Activated T-cell treated with anti-CD3 and anti-CD28 coated beads for 24 hours (primary cell): Measurements from ENCODE around the gene DSCAML1.
A peak's percentile ranks its signal among the peaks of the same experiment; 100 is the strongest.

ENCODE experiments used
- DNase-seq: peaks from one replicate; pipeline ENCODE4 v3.0.0-alpha.2; 2020; ENCODE audit warnings: low read depth

Gene DSCAML1

DNA sequence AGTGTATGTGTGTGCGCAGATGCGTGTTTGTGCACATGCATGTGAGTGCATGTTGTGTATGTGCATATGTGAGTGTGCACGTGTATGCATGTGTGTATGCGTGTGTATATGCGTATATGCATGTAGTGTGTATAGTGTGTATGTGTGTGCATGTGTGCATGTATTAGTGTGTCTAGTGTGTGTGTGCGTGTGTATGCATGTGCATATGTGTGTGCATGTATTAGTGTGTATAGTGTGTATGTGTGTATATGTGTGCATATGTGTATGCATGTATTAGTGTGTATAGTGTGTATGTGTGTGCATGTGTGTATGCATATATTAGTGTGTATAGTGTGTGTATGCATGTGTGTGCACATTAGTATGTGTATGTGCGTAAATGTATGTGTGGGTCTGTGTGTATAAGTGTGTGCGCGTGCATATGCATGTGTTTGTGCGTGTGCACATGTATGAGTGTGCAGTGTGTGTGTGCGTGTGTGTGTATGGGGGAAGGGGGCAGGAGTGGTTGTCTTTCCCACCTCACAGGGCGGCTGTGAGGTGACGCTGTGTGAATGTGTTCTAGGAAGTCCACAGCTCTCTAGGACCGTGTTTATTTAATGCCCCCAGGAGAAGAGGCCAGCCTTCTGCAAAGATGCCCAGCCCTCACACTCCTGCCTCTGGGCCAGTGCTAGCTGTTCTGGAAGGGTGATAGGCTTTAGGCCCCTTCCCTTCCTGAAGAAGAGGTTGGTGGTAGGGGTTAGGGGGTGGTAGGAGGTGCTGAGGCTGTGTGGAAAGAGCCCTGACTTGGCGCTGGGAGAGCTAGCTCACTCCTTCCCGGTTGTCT, 354.8 kb downstream of the DSCAML1 start:
- DNase-seq = no peak

DNA sequence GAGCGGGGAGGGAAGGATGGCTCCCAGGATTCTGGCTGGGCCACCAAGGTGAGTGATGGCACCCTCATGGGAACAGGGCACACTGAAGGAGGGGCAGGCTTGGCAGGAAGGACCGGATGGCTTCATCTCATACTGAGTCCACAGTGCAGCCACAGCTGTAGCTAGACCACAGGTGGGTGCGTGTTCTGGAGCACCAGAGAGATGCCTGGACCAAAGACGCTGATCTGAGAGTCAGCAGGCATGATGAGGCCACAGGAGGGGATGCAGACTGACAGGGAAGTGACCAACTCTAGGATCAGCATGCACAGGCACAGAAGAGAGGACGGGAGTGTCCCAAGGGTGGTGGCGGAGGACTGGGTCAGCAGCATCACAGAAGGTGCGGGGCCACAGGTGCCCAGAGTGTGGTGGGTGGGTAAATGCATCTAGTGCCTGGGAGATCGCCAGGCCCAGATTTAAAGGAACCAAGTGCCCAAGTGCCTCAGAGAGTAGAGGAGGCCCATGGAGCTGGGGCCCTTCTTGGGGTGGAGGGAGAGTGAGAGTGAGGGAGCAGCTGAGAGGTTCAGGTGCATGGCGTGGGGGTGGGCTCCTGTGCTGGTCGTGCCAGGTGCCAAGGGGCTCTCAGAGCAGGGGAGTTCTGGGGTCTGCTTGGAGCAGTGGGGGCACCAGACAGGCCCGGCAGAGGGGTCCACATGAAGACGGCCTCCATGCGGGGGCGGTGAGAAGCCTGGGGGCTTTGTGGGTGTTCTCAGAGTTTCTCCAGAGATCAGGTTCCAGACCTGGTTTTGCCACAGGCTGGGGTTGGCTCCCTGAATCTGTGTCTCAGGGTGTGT, 355.7 kb downstream of the DSCAML1 start:
- no peak for DNase-seq

DNA sequence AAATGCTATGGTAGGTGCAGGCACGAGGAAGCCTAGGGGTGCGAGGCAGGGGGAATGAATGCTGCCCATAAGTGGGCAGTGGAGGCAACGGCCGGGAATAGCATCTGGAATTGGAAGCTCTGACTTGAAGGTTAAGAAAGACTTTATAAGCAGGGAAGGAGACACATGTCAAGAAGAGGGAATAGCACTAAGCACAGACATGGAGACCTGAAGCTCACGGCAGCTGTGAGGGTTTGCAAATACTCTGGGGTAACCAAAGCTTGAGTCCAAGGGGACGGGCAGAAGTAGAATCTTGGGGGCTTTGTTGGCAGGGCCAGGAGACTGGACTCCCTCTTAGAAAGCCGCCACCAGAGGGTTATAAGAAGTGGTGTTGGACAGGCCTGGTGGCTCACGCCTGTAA, 356.8 kb downstream of the DSCAML1 start:
- no peak for DNase-seq

DNA sequence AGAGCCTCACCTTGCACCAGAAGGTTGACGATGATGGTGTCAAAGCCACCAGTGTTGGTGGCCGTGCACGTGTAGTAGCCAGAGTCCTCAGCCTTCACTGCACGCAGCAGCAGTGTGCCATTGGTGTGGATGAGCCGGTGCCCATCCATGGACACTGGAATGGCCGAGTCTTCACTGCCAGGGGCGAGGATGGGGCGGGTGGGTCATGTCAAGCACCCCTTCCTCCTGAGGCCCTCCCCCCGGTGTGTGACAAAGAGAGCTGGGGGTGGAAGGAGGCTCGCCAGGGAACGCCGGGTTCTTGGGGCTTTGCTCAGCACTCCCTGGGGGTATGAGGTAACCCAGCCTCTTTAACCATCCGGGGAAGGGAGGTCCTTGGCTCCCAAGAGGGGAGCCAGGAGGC, 357.8 kb downstream of the DSCAML1 start:
- DNase-seq = no peak

DNA sequence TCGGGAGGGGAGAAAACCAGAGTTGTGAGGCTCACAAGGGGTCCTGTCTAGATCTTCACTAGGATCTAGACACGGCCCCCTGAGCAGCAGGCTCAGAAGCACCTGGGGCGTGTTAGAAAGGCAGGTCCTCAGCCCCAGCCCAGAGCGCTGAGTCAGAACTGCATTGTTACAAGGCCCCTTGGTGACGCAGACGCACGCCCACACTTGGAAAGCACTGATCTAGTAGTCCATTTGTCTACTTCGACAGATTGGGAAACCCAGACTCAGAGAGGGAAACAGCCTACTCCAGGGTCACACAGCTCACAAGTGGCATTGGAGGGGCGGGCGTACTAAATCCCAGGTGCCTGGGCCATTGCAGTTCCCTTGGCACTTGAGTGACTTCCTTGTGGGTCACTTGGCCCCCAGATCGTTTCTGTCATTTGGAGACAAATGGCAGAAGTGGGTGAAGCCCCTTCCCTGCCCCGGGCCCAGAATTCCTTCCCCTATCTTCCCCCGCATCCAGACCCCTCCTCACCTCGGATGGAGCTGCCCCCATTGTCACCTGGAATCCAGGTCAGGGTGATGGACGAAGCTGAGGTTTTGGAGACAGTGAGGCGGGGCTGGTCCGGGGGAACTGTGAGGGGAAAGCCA, 358.5 kb downstream of the DSCAML1 start:
- DNase-seq = no peak

DNA sequence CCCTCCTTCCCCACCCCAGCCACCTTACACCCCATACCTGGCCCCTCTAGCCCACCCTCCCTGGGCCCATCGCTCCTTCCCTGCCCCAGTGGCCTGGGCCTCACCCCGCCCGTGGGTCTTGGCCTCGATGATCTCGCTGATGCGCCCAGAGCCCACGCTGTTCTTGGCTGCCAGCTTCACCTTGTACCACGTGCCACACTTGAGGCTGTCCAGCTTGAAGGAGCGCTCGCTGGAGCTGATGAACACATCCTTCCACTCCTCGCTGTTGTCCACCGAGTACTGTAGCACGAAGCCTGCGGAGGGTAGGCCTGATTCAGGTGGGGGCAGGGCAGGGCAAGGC, 359.3 kb downstream of the DSCAML1 start:
- DNase-seq = no peak

DNA sequence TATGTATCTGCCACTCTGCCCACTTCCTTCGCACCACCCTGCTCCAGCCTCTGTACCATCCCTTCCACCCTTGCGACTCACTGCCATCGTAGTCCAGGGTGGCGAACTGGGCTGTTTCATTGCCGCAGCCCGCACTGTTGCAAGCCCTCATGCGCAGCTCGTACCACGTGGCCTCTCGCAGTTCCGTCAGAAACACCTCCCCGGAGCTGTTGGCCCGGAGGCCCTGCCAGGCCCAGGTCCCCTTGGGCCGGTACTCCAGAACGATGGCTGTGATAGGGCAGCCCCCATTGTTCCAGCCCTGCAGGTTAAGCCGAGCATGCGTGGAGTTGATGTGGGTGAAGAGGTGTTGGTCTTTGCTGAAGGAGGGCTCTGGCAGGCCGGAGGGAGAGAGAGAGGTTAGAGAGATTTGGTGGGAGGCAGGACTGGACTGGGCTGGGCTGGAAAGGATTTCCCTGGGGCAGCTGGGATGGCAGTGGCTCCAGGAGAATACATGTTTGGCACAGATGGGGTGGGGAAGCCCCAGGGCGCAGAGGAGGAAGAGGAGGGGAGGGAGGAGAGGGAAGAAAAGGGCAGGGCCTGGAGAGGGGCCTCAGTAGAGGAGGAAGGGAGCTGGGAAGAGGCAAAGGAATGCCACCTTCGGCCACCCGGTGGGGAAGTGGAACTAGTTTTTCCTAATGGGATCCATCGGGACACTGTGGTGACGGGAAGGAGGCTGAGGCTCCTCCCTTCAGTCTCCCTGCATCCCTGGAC, 359.8 kb downstream of the DSCAML1 start:
- no peak for DNase-seq

DNA sequence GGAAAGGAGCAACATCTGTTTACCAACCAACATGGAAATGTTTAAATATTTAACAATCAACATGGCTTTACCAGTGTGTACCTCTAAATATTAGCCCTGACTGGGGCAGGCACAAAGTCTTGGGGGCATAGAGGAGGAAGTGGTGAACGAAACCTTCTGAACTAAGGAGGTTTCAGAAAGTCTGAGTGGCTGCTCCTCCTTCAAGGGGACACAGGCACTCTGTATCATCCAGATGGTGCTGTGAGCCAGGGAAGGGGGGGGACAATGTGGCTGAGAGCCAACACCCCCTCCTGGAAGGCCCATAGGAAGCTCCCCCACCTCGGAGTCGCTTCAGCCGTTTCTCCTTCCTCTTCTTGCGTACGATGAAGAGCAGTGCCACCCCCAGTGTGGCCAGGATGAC, 361.7 kb downstream of the DSCAML1 start:
- no peak for DNase-seq

DNA sequence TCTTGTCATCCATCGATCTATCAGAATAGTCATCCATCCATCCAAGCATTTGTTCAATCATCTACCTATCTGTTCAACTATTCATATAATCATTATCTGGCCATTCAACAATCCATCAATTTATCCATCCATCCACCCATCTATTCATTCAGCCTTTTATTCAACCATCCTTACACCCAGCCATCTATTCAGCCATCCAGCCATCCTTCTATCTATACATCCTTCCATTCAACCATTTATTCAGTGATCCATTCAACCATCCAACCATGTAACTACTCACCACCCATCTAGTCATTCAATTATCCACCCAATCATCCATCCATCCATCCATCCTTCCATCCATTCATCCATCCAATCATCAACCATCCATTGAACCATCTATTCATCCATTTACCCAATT, 362.5 kb downstream of the DSCAML1 start:
- DNase-seq = no peak

DNA sequence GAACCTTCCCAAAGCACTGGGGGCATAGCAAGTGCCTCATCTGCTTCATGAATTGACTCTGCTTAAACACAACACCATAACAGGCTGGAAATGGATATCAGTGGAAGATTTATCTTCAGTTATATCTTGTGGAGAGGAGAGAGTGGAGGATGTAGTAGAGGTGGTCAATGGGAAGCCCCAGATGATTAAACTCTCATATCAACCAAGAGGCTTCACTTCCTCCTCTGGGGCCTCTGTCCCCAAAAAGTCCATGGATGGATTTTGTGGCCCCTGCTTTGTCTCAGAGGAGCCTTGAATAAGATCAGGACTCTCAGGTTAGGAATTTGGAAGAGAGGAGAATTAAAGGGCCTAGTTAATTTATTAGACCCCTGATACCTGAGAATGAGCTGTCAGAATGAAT, 363.3 kb downstream of the DSCAML1 start:
- no peak for DNase-seq

DNA sequence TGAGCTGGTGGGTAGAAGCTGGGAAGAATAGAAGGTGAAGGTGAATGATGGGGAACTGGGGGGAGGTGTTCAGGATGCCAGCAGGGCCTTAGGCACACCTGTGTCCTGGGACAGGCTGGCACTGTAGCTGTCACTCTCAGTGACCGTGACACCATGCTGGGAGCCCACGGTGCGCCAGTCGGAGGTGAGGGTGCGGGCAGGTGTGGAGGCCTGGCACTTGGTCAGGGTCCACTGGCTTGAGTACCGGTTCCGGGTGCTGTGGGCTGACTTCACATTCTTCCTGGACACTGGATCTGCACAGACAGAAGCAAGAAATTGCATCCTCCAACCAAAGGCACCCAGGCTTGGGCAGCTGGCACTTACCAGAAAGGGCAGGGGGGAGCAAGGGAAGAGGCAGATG, 365.6 kb downstream of the DSCAML1 start:
- DNase-seq = no peak

DNA sequence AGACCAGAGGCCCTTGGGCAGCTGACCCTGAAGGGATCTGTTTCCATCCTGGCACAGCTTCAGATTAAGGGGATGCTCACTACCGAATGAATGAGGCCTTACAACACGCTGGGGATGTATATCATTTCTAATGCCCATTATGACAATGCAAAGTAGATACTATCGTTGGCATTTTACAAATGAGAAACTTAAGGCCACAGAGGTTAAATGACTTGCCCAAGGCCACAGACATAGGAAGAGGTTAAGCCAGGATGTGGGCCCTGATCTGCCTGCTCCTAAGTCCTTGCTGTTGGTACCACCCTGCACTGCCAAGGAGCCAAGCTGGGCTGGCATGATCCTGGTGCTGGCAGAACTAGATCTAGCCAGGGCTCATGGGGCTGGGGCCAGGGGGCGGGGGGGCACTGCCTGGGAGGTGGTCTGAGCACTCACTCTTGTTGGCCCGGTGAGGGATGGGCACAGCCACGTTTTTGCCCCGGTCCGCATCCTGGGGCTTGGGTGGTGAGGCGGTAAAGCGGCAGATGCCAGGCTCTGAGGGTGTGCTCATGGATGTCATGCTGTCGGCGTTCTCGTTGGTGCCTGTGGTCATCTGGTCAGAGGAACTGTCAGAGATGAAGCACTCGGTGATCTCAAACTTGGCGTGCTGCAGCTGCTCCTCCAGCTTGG, 366.6 kb downstream of the DSCAML1 start:
- DNase-seq = no peak

DNA sequence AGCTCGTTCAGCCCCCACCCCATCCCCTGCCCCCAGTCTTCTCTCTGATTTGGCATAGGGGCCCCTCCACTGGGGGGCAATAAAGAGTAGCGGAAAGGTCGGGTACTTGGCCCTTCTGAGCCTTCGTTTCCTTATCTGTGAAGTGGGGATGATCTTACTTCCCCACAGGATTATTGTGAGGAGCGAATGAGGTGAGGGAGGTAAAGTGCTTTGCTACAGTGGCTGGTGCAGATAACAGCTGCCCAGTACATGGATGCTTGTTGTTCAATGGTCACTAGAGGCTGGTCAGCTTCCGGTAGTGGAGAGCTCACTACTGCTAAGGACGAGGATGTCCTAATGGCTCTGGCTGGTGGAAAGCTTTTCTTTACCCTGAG, 368.2 kb downstream of the DSCAML1 start:
- DNase-seq = no peak

DNA sequence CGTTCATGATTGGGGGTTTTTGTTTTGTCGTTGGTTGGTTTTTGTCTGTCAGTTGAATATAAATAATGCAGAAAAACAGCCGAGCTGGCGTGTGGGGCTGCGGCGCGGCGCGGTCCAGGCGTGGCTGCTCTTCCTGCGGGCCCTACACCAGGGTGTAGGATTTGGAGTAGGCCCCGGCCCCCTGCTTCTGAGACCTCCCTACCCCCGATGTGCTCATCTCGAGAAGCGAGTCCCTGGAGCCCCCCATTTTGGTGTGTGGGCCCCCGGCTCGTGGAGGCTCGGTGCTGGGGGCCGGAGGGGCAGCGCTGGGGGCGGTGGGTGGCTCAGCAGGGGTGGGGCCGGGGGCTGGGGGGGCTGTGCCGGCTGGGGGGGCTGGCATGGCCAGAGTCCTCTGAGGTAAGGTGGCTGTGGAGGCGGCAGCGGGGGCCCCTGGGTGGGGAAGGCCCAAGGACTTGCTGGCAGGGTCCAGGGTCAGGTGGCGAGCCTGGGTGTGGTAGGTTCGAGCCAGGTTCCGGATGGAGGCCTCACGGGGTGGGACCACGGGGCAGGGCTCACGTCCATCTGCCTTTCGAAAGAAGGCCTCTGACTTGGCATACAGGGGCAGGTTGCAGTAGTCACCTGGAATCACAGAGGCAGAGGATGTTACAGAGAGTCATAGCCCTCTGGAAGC, 368.7 kb downstream of the DSCAML1 start:
- no peak for DNase-seq

DNA sequence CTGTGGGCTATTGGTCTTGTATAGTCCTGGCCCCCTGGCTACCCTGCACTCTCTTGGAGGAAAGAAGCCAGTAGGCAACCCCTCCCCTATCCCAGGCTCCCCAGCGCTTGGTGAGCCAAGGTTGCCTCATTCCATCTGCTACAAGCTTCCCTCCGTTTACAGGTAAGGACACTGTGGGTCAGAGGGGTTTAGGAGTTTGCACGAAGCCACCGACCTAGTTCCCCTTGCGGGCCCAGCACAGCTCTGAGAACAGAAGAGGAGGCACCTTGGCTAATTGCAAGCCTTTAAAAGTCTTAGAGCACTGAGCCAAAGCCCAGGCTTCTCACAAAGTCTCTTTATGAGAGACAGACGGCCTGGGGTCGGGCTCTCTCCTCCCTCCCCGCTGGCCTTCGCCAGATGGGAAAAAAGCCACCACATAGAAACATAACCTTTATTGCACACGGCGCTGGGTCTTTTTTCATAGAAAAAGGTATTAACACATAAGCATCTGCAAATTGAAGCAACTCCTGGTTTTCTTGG, 369.6 kb downstream of the DSCAML1 start:
- no peak for DNase-seq

DNA sequence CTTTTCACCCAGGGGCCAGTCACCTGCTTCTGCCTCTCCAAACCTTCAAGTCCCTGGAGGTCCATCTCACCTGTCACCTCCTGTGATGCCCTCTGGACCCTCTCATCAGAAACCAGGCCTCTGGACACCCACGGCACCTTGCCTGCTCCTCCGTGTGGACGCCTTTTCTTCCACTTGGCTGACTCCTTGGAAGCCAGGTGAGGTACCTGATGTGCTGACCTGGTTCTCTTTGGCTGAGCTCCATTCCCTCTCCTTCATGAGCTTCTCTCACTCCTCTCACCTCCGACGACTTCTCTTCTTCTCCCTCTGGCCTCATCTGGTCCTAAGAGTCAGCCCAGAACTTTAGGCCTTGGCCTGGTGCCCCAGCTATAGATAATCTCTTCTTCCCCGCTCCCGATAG, 370.1 kb downstream of the DSCAML1 start:
- no peak for DNase-seq

DNA sequence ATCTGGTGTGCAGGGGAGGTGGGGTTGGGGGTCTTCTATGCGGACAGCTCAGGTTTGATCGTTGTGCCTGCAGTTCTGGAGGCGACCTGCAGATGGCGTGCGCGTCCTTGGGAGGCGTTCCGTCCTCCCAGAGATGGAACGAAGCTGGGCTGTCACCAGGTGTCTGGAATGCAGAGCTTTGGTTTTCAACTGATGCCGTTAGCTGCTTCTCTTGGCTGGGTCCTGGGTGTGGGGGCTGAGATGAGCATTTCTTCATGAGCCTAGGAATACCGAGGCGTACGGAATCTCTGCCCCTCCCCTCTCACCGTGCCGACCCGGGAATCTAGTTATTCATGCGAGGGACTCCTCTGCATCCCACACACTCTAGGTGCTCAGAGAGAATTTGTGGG, 370.7 kb downstream of the DSCAML1 start:
- DNase-seq = peak; percentile 57

DNA sequence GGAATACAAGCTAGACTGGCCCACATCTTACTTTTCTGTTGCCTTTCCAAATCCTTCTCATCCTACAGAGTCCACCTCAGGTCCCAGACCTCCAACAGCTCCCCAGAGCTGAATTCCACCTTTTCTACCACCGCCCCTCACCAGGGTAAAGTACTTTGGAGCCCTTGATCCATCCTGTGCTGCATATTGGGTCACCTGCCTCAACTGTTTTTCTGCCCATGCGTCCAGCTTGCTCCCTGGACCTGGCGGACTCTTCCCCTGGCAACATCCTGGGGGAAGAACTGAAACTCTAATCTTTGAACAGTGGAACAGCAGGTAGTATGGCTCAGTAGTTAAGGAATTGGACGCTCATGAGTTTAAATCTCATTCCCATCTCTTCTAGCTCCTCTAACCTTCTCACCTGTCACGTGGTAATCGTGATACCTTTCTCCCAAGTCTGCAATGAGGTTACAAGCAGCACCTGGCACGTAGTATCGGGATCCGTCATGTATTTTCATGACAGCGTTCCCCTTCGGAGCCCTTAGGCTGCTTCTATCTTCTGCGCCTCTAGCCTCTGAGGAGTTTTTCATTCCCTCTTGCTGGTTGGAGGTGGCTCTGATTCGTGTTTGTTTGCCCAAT, 371.2 kb downstream of the DSCAML1 start:
- no peak for DNase-seq

DNA sequence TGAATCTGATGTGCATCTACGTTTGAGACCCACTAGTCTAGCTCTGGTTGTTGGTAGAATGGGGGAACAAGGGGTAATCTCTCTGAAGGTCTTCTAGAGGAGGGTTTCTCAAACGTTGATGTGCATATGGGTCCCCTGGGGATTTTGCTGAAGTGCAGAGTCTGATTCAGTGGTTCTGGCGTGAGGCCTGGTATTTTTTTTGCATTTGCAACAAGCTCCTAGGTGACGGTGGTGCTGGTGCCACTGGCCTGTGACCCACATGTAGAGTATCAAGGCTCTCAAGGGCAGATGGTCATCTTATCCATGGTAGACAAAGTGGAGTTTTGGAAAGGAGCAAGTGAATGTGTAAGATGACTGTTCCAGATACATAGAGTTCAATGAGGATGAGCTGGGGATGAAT, 372.2 kb downstream of the DSCAML1 start:
- DNase-seq = no peak

DNA sequence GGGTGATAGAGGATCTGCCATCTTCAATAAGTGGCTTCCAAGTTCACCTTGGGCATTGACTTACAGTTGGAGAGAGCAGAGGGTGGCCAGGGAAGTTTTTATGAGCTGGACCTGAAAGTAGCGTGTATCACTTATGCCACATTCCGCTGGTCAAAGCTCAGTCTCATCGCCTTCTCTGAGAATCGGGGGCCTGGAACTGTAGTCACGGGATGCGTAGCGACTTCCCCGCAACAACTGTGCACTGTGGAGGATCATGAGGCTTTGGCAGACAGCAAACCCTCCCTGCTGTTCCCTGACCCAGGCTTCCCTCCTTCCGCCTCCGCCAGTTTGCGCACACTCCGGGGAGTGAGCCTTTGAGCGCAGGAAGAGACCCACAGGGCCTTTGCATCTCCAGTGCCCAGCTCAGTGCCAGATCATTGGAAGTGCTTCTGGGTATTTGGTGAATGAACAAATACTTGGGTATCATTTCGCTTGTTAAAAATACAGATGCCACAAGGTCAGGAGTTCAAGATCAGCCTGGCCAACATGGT, 373.9 kb downstream of the DSCAML1 start:
- DNase-seq = no peak
